ENCODE data around the gene HDAC9.

The HDAC9 gene

GRCh38 chr7:18526368-18526878 lies 30.9 kb downstream of the HDAC9 start:
- DNase-seq, result no peak

- no peak for DNase-seq
Observed at GRCh38 chr7:18529239-18529638, 33.7 kb downstream of the HDAC9 start.

- DNase-seq, result no peak
Observed at GRCh38 chr7:18530224-18531179, 35.0 kb downstream of the HDAC9 start.

- DNase-seq, result no peak
Observed at GRCh38 chr7:18531539-18531938, 36.0 kb downstream of the HDAC9 start.

GRCh38 chr7:18532813-18533212 lies 37.3 kb downstream of the HDAC9 start:
- DNase-seq, result no peak

GRCh38 chr7:18534481-18534880 lies 38.9 kb downstream of the HDAC9 start:
- no peak for DNase-seq

- DNase-seq, result no peak
Observed at GRCh38 chr7:18535810-18536415, 40.4 kb downstream of the HDAC9 start.

- no peak for DNase-seq
Observed at GRCh38 chr7:18536486-18536885, 40.9 kb downstream of the HDAC9 start.

GRCh38 chr7:18538554-18539250 lies 43.2 kb downstream of the HDAC9 start:
- DNase-seq, result no peak

GRCh38 chr7:18540396-18540795 lies 44.8 kb downstream of the HDAC9 start:
- no peak for DNase-seq

- no peak for DNase-seq
Observed at GRCh38 chr7:18541181-18541870, 45.8 kb downstream of the HDAC9 start.

GRCh38 chr7:18541871-18542212 lies 46.3 kb downstream of the HDAC9 start:
- no peak for DNase-seq

GRCh38 chr7:18546576-18546975 lies 51.0 kb downstream of the HDAC9 start:
- no peak for DNase-seq

- peak in 1 of 3 experiments; percentile 10 for DNase-seq
Observed at GRCh38 chr7:18547509-18548187, 52.1 kb downstream of the HDAC9 start.

- DNase-seq, result no peak
Observed at GRCh38 chr7:18548534-18548933, 53.0 kb downstream of the HDAC9 start.

GRCh38 chr7:18550574-18550973 lies 55.0 kb downstream of the HDAC9 start:
- no peak for DNase-seq

GRCh38 chr7:18552316-18552916 lies 56.9 kb downstream of the HDAC9 start:
- peak in 2 of 3 experiments; percentile 45 to 62 for DNase-seq

- peak in 2 of 3 experiments; percentile 43 to 62 for DNase-seq
Observed at GRCh38 chr7:18552943-18553604, 57.5 kb downstream of the HDAC9 start.

GRCh38 chr7:18553605-18554003 lies 58.1 kb downstream of the HDAC9 start:
- DNase-seq, result no peak

- no peak for DNase-seq
Observed at GRCh38 chr7:18555120-18555519, 59.6 kb downstream of the HDAC9 start.

GRCh38 chr7:18555968-18556367 lies 60.4 kb downstream of the HDAC9 start:
- no peak for DNase-seq

Measured in NCI-H1417 (cell line).